Activated T-helper 1 cell treated with anti-CD3 and anti-CD28 coated beads, Interleukin-12 subunit alpha, Interleukin-12 subunit beta, Interleukin-2, Interleukin-4 antibody, amounts not matched to agents 30 ng/mL and 10 ng/mL and 1 ng/mL, durations not matched to agents 14 hours and 24 hours and 36 hours (primary cell): ENCODE data around the gene USP17L19. TPM values are rescaled to one million over a fixed set of nuclear protein-coding genes. Genes with fewer than 3 reads are reported as not detected.
"Not testable (repeated sequence)": the region's sequence is repeated elsewhere in the genome, so short reads cannot be mapped to it uniquely, and the experiment has no call there.

Experiments
- DNase-seq: peaks from one replicate; pipeline ENCODE4 v3.0.0; 2021; ENCODE audit warnings: low spot score
- H3K27ac Mint-ChIP-seq: one replicate; pipeline ENCODE4 v1.8.0; 2021; ENCODE audit warnings: mild to moderate bottlenecking, mixed read lengths
- H3K27me3 Mint-ChIP-seq: one replicate; pipeline ENCODE4 v1.8.0; 2022; ENCODE audit warnings: mild to moderate bottlenecking, moderate library complexity, mixed read lengths; ENCODE audit not compliant: insufficient read depth
- H3K36me3 Mint-ChIP-seq: one replicate; pipeline ENCODE4 v1.8.0; 2021; ENCODE audit warnings: low read depth, mixed read lengths
- H3K4me1 Mint-ChIP-seq: one replicate; pipeline ENCODE4 v1.8.0; 2021; ENCODE audit warnings: low read depth, mixed read lengths
- H3K4me3 Mint-ChIP-seq: one replicate; pipeline ENCODE4 v1.8.0; 2021; ENCODE audit warnings: mild to moderate bottlenecking, moderate library complexity, mixed read lengths
- H3K9me3 Mint-ChIP-seq: one replicate; pipeline ENCODE4 v1.8.0; 2021; ENCODE audit warnings: mixed read lengths
- intact Hi-C: fragments of 100-400 bp; cut with micrococcal nuclease; formaldehyde crosslinking; loops from one replicate; pipeline ENCODE4 v1.15.1; 2024
- total RNA-seq: library from RNA; stranded (reverse); gene quantifications from 2 replicates; pipeline ENCODE4 v1.2.3, GENCODE V29; 2022

The USP17L19 gene
- total RNA-seq, result not detected in 2 replicates

GRCh38 chr4:9253078-9253477 lies at the start of gene USP17L19:
TSS of gene USP17L19 (plus strand) at chr4:9253378. CDS start at chr4:9253378, 0 bp downstream.
- H3K4me1 Mint-ChIP-seq, H3K27ac Mint-ChIP-seq, H3K36me3 Mint-ChIP-seq, DNase-seq, intact Hi-C loops, H3K4me3 Mint-ChIP-seq, H3K9me3 Mint-ChIP-seq, H3K27me3 Mint-ChIP-seq: not testable (repeated sequence)

- H3K4me3 Mint-ChIP-seq, intact Hi-C loops, H3K9me3 Mint-ChIP-seq, H3K27ac Mint-ChIP-seq, DNase-seq, H3K36me3 Mint-ChIP-seq, H3K27me3 Mint-ChIP-seq, H3K4me1 Mint-ChIP-seq: not testable (repeated sequence)
Measured at GRCh38 chr4:9210357-9210756, 42.8 kb upstream of the USP17L19 start, which contains the start of gene USP17L10. TSS of gene USP17L10 (plus strand) at chr4:9210657. CDS start at chr4:9210657, 0 bp downstream.

- peak; percentile 0 for DNase-seq
- H3K27me3 Mint-ChIP-seq, H3K4me3 Mint-ChIP-seq, H3K27ac Mint-ChIP-seq, H3K9me3 Mint-ChIP-seq, H3K36me3 Mint-ChIP-seq, H3K4me1 Mint-ChIP-seq, intact Hi-C loops: not testable (repeated sequence)
Measured at GRCh38 chr4:9214701-9215100, 38.5 kb upstream of the USP17L19 start.

GRCh38 chr4:9215105-9215504 lies 38.1 kb upstream of the USP17L19 start, which contains the start of gene USP17L11:
TSS of gene USP17L11 (plus strand) at chr4:9215405. CDS start at chr4:9215405, 0 bp downstream.
- H3K36me3 Mint-ChIP-seq, intact Hi-C loops, H3K4me3 Mint-ChIP-seq, H3K4me1 Mint-ChIP-seq, H3K27me3 Mint-ChIP-seq, H3K27ac Mint-ChIP-seq, DNase-seq, H3K9me3 Mint-ChIP-seq: not testable (repeated sequence)

DNA sequence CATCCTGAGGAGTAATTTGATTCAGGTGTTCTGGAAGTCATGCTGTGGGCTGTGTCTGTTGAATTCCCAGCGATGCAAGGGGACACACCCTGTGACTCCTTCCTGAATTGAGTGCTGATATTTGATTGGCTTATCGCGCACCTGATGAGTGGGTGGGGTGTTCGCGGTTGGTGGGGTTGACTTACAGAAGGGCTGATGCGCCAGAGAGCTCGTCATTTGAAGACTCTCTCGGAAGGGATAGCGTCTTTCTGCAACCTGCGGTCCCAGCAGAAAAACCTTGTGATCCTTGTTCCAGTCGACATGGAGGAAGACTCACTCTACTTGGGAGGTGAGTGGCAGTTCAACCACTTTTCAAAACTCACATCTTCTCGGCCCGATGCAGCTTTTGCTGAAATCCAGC lies 33.3 kb upstream of the USP17L19 start, which contains the start of gene USP17L12:
Gene USP17L12 (plus strand): TSS at position 301 of the 400 bp plus-strand sequence. CDS start 0 bp downstream, at position 301.
- DNase-seq, H3K4me3 Mint-ChIP-seq, H3K27ac Mint-ChIP-seq, intact Hi-C loops, H3K36me3 Mint-ChIP-seq, H3K27me3 Mint-ChIP-seq, H3K9me3 Mint-ChIP-seq, H3K4me1 Mint-ChIP-seq: not testable (repeated sequence)

DNA sequence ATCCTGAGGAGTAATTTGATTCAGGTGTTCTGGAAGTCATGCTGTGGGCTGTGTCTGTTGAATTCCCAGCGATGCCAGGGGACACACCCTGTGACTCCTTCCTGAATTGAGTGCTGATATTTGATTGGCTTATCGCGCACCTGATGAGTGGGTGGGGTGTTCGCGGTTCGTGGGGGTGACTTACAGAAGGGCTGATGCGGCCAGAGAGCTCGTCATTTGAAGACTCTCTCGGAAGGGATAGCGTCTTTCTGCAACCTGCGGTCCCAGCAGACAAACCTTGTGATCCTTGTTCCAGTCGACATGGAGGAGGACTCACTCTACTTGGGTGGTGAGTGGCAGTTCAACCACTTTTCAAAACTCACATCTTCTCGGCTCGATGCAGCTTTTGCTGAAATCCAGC lies 28.6 kb upstream of the USP17L19 start, which contains the start of gene USP17L13:
Gene USP17L13 (plus strand): TSS at position 301 of the 400 bp plus-strand sequence. CDS start 0 bp downstream, at position 301.
- H3K27me3 Mint-ChIP-seq, H3K4me1 Mint-ChIP-seq, DNase-seq, H3K27ac Mint-ChIP-seq, H3K36me3 Mint-ChIP-seq, intact Hi-C loops, H3K9me3 Mint-ChIP-seq, H3K4me3 Mint-ChIP-seq: not testable (repeated sequence)

GRCh38 chr4:9230249-9230648 lies 22.9 kb upstream of the USP17L19 start:
- H3K9me3 Mint-ChIP-seq, H3K4me3 Mint-ChIP-seq, H3K27me3 Mint-ChIP-seq, H3K36me3 Mint-ChIP-seq, H3K4me1 Mint-ChIP-seq, H3K27ac Mint-ChIP-seq, intact Hi-C loops: not testable (repeated sequence)
- peak; percentile 0 for DNase-seq

- H3K4me1 Mint-ChIP-seq, H3K27me3 Mint-ChIP-seq, H3K4me3 Mint-ChIP-seq, H3K27ac Mint-ChIP-seq, intact Hi-C loops, H3K9me3 Mint-ChIP-seq, H3K36me3 Mint-ChIP-seq, DNase-seq: not testable (repeated sequence)
Measured at GRCh38 chr4:9234085-9234484, 19.1 kb upstream of the USP17L19 start, which contains the start of gene USP17L15. TSS of gene USP17L15 (plus strand) at chr4:9234385. CDS start at chr4:9234385, 0 bp downstream.

DNA sequence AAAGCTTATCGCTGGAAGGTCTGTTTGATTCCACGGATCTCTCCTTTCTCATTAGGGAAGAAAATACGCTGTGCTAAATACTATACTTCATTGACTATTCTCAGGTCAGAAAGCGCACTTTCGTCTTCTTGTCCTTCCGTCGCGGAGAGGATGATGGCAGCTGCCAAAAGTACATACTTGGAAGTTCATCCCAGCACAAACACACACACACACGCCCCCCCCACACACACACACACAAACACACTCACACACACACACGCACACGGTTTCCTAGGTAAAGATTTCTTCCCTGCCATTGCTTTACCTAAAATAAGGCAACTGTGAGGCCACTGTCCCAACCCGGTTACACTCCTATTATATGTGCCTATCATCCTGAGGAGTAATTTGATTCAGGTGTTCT lies 14.7 kb upstream of the USP17L19 start:
- intact Hi-C loops, result not testable (repeated sequence)

DNA sequence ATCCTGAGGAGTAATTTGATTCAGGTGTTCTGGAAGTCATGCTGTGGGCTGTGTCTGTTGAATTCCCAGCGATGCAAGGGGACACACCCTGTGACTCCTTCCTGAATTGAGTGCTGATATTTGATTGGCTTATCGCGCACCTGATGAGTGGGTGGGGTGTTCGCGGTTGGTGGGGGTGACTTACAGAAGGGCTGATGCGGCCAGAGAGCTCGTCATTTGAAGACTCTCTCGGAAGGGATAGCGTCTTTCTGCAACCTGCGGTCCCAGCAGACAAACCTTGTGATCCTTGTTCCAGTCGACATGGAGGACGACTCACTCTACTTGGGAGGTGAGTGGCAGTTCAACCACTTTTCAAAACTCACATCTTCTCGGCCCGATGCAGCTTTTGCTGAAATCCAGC lies 9.6 kb upstream of the USP17L19 start, which contains the start of gene USP17L17:
Gene USP17L17 (plus strand): TSS at position 301 of the 400 bp plus-strand sequence. CDS start 0 bp downstream, at position 301.
- DNase-seq, H3K27ac Mint-ChIP-seq, H3K9me3 Mint-ChIP-seq, H3K27me3 Mint-ChIP-seq, H3K4me1 Mint-ChIP-seq, H3K36me3 Mint-ChIP-seq, H3K4me3 Mint-ChIP-seq, intact Hi-C loops: not testable (repeated sequence)

More for the DNA sequence above, 14.7 kb upstream of the USP17L19 start:
- not testable (repeated sequence) for H3K4me3 Mint-ChIP-seq, DNase-seq, H3K27me3 Mint-ChIP-seq, H3K4me1 Mint-ChIP-seq, H3K9me3 Mint-ChIP-seq, H3K36me3 Mint-ChIP-seq, H3K27ac Mint-ChIP-seq

DNA sequence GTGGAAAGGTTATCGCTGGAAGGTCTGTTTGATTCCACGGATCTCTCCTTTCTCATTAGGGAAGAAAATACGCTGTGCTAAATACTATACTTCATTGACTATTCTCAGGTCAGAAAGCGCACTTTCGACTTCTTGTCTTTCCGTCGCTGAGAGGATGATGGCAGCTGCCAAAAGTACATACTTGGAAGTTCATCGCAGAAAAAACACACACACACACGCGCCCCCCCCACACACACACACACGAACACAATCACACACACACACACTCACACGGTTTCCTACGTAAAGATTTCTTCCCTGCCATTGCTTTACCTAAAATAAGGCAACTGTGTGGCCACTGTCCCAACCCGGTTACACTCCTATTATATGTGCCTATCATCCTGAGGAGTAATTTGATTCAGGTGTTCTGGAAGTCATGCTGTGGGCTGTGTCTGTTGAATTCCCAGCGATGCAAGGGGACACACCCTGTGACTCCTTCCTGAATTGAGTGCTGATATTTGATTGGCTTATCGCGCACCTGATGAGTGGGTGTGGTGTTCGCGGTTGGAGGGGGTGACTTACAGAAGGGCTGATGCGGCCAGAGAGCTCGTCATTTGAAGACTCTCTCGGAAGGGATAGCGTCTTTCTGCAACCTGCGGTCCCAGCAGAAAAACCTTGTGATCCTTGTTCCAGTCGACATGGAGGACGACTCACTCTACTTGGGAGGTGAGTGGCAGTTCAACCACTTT lies 5.1 kb upstream of the USP17L19 start, which contains the start of gene USP17L18:
Gene USP17L18 (plus strand): TSS at position 678 of the 728 bp plus-strand sequence. CDS start 0 bp downstream, at position 678.
- H3K27me3 Mint-ChIP-seq, H3K9me3 Mint-ChIP-seq, H3K27ac Mint-ChIP-seq, DNase-seq, H3K4me3 Mint-ChIP-seq, H3K4me1 Mint-ChIP-seq, intact Hi-C loops, H3K36me3 Mint-ChIP-seq: not testable (repeated sequence)

DNA sequence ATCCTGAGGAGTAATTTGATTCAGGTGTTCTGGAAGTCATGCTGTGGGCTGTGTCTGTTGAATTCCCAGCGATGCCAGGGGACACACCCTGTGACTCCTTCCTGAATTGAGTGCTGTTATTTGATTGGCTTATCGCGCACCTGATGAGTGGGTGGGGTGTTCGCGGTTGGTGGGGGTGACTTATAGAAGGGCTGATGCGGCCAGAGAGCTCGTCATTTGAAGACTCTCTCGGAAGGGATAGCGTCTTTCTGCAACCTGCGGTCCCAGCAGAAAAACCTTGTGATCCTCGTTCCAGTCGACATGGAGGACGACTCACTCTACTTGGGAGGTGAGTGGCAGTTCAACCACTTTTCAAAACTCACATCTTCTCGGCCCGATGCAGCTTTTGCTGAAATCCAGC lies 4.6 kb downstream of the USP17L19 start, which contains the start of gene USP17L20:
Gene USP17L20 (plus strand): TSS at position 301 of the 400 bp plus-strand sequence. CDS start 0 bp downstream, at position 301.
- H3K4me3 Mint-ChIP-seq, DNase-seq, H3K4me1 Mint-ChIP-seq, H3K27me3 Mint-ChIP-seq, H3K36me3 Mint-ChIP-seq, H3K27ac Mint-ChIP-seq, intact Hi-C loops, H3K9me3 Mint-ChIP-seq: not testable (repeated sequence)

DNA sequence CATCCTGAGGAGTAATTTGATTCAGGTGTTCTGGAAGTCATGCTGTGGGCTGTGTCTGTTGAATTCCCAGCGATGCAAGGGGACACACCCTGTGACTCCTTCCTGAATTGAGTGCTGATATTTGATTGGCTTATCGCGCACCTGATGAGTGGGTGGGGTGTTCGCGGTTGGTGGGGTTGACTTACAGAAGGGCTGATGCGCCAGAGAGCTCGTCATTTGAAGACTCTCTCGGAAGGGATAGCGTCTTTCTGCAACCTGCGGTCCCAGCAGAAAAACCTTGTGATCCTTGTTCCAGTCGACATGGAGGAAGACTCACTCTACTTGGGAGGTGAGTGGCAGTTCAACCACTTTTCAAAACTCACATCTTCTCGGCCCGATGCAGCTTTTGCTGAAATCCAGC lies 9.4 kb downstream of the USP17L19 start, which contains the start of gene USP17L21:
Gene USP17L21 (plus strand): TSS at position 301 of the 400 bp plus-strand sequence. CDS start 0 bp downstream, at position 301.
- H3K4me3 Mint-ChIP-seq, H3K36me3 Mint-ChIP-seq, H3K4me1 Mint-ChIP-seq, H3K27ac Mint-ChIP-seq, H3K9me3 Mint-ChIP-seq, H3K27me3 Mint-ChIP-seq, DNase-seq, intact Hi-C loops: not testable (repeated sequence)
